Cerebellar nuclear complex (tissue), 1 donor: ENCODE data around the gene URM1.

ENCODE experiments used
- DNase-seq, 2 experiments: peaks; one replicate each; lab custom pipeline; 2025; lab: John Stamatoyannopoulos, UW

The URM1 gene

DNA sequence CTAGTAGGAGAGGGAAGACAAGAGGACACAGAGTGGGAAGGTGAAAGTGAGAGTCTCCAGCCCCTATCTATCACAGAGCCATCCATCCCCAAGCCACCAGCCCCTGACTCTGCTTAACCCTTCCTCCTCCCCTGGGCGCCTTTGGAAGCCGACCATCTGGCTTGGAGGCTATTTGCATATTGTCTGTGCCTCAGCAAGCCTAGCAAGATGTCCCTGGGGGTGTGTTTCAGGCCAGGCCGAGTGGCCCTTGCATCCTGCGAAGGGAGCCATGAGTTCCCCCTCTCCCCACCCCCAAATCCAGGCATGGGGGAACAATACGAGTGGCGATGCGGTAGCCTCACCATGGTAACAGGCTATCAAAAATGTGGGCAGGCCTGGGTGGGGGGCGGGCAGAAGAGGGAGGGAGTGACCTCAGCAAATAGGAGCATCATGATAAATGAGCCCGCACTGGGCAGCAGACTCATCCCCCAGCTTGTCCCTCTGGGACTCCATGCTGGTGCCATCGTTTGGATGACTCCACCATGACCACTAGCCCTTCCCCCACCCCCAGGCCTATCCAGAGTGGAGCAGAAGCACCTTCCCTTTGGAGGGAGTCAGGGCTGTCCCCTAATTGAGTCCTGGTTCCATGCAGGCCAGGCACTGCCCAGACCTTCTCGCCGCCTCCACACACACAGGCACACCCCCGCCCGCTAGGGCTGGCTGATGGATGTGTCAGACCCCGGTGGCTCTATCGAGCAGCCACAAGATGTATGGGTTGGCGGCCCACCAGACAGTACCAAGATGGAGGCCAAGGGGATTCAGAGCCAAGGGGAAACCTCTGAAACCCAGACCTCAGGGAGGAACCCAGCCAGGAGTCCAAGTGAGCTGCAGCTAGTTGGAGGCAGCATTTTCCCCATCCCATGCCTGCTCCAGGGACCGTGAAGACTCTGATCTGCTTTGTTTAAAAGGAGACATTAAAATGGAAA lies 14.6 kb downstream of the URM1 start:
- DNase-seq: no peak

DNA sequence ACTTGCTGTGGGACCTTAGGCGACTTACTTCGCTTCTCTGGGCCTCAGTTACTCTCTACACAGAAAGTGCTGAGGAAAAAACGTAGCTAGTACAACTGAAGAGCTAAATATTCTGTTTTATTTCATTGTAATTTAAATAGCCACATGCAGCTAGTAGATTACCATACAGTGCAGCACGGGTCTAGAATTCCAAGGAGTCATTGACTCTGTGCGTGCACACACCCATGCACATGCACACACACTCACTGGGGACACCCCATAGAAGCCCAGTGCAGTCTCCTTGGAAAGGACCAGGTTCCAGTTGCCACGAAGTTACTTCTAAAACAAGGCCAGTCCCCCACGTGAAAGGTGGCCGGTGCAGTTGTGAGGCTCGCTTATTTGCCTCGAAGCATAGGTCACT lies 17.0 kb downstream of the URM1 start:
- DNase-seq: no peak

DNA sequence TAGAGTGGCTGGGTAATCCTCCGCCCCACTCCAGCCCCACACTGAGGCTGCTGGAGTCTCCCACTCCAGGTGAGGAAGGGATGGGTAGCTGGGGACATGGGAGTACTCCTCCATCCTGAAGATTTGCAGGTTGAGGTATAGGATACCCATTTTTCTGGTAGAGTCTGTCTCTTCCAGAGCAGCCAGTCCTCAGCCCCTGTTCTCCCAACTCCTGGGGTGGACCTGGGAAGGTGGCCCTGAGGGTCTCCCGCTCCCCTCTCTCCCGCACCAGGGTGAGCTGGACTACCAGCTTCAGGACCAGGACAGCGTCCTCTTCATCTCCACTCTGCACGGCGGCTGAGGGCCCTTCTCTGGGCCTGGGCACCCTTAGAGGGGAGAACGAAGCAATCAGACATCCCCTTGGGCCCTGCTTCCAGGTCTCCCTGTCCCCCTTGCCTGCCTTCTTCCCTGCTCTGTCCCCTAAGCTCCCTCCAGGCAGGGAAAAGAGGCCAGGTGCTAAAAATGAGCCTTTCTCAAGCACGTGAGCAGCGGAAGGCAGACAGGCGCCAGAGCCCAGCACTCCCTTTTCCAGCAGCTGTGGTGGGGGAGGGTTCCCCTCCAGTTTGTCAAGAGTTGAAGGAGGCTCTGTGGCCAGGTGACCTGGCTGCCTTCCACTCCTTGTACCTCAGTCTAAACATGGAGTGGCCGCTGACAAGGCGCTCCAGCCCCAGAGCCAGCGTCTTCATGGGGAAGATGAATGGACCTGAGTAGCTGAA lies 18.4 kb downstream of the URM1 start:
- no peak for DNase-seq

DNA sequence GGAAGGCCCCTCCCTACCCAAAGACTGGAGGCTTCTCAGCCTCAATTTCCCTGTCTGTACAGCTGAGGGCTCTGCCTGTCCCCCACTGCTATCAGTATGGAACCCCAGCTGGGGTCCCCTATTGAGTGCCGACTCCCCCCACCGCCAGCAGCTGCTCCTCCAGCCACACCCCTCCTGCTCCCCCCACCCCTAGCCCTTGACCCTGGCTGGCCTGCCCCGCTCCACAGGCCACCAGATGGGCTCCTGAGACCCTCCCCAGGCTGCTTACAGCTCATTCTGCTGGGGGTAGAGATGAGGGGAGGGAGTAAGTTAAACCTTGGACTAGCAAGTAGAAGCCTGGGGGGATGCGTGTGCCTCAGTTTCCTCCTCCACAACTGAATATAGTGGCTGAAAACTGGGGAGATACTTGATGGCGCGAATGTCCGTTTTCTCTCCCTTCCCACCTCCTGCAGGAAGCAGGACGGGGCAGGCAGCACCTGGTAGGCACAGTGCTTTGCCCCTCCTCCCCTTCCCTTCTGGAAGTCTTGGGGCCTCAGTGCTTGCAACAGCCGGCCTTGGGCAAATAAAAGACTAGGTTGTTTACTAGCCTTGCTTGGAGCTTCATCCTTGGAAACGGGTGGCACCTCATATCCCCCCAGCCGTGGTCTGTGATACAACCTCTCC lies 19.1 kb downstream of the URM1 start:
- no peak for DNase-seq

DNA sequence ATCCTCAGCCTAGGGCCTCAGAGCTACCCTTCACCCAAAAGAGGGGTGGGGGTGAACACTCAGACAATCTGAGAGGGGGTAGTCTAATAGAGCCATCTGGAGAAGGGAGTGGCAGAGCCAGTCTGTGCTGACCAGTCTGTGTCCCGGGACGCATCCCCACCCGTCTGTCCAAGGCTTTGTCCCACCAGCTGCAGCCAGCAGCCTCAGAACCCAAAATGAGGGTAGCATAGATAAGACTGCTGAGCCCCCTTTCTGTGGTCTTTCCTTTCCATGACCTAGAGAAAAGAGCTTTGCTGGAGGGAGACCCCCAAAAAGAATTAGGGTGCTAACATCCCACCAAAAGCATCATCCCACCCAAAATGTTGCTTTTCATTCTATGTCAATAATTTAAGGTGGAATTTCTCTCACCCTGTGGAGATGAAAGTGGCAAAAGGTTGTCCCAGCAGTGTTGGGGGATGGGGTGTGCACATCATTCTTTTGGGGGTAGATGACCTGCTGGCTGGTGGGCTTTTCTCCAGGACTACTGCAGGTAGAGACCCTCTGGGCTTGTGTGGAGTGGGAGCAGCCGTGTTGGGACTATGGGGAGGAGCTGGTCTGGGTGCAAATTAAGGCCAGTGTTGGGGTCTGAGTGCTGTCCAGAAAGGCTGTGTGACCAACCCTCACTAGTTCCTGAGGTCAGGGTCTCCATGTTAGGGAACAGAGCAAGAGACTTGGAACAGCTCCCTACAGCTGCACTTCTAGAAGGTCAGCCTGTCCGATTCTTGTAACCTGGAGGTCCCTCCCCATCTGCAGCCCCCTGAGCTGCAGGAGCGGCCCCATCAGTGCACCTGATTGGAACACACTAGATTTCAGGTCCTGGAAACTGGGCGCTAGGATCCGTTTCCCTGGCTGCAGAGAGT lies 19.9 kb downstream of the URM1 start:
- DNase-seq: no peak

DNA sequence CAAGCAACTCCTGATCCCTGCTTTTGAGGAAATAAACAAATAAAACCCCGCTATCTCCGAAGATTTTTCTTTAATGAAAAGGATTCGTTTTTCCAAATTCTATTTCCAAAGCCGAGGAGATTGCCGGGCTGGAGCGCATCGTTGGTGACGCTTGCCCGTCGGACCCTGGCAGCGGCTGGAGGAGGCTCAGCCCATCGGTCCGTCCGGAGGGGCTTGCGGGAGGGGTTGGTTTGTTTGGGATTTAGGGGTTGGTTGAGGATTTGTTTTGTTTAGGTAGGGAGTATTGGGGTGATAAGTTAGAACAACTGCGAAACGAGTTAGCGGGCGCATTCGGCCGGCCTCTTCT lies 20.8 kb downstream of the URM1 start:
- no peak for DNase-seq

DNA sequence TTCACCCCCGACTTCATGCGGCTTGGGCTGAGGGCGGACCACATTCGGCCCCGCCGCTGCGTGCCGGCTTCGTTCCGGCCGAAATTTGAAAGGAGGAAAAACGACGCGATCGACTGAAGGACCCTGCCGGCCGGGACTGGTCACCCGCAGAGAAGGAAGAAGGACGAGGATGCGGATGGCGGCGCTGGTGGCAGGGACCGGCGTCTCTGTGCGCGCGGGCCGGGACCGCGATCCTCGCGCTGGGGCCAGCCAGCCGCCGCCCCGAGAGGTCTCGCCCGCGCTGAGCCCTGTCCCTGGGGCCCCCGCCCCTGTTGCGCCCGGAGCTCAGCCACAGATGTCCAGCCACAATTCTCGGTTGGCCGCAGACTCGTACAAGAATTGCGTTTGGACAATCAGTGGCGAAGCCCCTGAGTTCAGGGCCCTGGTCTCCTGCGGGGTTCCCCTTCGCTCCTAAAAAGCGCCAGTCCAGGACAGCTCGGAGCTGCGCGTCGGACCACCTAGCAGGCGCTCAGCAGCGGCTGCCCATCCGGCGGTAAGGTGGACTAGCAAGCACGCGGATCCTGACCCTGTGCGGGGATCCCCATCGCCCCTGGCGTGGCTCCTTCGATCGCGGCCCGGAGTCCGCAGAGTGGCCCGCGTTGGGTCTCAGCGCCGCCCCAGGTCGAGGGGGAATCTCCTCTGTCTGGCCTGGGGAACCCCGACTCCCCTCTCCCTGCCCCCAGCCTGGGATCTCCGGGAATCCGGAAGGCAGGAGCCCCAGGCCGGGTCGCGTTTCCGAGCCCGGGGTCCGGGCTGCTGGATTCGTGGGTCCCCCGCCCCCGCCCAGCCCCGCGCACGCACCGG lies 21.3 kb downstream of the URM1 start:
- DNase-seq: no peak

DNA sequence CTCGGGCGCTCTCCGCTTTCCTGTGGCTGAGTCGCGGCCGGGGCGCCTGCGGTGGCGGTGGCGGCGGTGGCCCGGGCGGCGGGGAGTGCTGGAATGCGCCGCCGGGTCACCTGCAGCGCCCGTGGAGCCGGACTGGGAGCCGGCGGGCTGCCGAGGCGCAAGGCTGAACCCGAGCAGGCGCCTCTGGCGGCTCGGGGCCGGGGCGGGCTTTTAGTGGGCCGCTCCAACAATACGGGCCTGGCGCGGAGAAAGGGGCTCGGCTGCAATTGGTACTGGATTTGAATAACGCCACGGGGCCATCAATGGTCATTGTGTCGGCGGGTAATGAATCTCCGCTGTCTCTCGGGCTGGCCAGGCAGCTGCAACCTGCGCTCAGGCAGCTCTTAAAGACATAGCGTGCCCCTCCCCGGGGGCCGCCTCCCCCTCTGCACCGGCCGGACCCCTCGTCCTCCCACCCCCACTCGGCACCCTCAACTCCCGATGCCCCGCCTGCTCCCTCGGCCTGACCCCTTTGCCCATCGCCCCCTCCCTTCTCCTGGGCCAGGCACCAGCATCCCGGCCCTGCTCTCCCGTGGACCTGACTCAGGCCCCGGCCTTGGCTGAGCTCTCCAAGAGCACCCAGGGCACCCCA lies 22.1 kb downstream of the URM1 start:
- DNase-seq: no peak

DNA sequence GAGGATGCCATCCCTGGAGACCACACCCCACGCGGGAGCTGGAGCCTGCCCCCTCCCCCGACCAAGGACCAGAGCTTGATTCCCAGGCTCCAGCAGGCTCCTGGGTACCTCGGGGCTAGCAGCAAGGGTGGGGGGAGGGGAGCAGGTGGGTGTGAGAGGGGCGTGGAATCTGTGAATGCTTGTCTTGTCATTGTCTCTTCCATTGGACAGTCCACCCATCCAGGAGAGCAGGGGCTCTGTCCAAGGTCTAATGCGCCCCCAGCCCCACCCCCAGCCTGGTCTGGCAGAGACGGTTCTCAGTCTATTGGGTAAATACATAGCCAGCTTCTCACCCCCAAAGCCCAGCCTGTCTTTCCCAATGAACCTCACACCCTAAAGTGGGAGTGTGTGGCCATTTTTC lies 22.8 kb downstream of the URM1 start:
- DNase-seq: no peak

DNA sequence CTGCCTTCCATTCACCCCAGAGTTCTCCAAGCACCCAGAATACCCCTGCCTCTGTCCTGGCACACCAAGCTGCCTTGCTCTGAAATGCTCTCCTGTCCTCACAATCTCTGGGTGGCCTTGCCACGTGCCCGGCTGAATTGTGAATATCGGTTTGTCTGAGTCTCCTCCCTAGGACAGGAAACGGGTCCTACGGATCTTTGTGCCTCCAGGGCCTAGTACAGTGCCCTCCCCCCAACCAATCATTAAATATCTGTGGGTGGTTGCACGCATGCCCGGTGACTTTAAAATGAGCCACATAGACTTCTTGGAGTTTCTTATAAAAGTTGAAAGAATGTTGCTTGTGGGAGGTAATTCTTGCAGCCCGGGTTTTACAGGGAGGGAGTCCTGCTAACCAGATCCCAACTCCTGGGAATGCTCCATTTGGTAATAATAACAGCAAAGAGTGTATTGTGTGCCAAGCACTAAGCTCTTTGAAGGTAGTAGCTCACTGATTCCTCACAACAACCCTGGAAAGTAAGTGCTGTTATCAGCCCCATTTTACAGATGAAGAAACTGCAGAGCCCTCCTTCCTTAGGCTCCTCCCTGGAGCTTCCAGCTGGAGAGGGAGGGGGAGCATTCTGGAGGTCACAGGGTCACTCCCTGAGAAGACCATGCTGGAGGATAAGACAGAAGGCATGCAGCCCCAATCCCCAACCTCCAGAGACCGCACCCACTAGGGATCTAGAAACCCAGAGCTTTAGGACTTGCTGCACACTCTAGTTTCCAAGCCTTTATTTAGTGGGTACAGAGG lies 23.4 kb downstream of the URM1 start:
- no peak for DNase-seq

DNA sequence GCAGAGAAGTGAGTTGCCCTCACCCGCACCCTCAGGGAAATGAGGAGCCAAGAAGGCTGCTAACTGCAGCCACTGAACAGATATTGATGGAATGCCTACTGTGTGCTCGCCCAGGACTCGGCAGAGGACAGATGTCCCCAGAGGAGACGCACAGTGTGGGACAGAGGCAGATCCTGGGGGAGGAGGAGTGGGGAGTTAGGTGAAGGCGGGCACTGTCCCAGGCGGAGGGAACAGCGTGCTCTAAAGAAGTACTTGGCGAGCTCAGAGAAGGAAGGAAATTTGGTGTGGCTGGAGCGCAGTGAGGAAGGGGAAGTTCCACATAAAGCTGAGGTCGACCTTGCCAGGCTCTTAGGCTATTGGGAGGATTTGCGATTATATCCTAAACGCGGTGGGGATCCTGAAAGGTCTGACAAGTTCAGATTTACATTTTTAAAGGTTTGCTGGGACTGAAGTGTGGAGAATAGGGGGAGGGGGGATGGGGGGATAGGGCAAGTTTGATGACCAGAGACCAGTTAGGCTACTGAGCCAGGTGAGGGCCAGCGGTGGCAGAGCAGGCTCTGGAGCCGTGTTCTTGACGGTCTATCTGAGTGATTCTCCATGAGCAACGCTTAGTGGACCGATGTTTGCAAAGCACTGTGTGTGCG lies 25.9 kb downstream of the URM1 start:
- no peak for DNase-seq

DNA sequence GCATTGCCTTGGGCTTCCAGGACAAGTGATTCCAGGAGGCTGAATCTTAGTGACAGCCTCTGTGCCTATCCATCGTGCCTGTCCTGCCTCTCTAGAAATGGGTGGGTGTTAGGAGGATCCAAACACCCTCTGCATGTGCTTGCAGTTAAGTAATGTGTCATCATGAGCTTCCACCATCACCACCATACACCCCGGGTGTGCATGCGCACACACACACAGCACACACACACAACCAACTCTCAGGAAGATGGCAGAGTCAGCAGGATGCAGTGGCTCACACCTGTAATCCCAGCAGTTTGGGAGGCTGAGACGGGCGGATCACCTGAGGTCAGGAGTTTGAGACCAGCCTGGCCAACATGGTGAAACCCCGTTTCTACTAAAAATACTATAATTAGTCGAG lies 26.7 kb downstream of the URM1 start:
- DNase-seq: no peak

DNA sequence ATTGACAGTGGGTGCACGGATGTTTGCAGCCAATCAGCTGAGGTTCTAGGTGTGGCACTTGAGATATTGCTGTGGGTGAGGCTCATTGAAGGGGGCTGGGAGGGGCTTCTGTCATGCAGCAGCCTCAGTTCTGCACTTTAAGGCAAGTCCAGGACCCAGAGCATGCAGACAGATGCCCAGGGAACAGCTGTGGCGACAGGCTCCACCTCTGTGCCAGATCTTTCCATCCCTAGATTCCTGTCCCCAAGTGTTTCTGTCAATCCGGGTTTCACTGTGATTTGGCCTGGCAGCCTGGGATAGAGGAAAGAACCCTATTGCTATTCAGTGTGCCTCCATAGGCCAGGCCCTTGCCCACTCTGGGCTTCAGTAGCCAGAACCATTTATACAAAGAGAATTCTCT lies 28.7 kb downstream of the URM1 start:
- no peak for DNase-seq

DNA sequence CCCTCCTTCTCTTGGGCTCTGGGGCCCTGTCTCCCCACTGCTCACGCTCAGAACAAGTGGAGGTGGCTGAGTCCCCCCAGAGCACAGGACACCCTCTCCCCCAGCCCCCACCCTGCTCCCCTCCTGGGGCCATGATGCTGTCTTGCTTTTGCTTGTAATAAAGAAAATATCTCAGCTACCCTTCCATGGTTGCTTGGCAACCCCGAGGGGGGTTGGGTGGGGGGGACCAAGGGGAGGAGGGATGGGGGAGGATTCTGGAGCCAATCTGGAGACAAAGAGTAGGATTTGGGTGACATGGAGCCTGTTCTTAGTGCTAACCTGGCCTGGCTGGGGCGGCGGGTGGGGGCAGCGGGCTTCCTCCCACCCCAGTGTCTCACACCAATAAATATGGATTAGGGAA lies 33.4 kb downstream of the URM1 start:
- no peak for DNase-seq

DNA sequence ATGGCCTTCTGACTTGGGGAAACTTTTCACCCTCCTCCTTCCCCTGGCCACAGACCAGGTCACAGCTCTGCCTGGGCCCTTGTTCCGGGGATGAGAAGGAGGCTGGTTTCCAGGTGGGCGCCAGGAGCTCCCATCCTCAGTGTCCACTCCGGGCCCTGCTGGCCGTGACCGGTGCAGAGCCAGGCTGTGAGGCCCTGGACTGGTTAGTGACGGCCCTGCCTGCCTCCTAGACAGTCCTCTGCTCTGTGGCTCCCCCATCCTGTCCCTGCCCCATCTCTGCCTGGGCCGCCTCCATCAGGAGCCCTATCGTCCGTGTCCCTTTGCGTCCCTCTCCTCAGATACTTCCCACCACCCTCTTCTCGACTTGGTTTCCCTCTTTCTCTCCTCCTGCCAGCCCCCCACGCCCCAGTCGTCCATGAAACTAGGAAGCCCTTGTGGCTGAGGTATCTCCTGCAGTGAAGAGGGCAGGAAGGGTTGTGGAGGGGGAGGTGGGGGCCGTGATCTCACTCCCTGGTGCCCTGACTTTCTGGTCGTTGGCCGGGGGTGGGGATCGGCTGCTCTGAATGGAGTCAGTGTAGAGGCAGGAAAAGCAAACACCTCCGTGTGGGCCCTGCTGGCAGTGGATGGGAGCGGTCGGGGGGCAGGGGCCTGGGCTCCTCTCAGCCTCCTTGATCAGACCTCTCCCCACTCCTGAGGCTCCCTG lies 34.1 kb downstream of the URM1 start:
- DNase-seq: no peak

DNA sequence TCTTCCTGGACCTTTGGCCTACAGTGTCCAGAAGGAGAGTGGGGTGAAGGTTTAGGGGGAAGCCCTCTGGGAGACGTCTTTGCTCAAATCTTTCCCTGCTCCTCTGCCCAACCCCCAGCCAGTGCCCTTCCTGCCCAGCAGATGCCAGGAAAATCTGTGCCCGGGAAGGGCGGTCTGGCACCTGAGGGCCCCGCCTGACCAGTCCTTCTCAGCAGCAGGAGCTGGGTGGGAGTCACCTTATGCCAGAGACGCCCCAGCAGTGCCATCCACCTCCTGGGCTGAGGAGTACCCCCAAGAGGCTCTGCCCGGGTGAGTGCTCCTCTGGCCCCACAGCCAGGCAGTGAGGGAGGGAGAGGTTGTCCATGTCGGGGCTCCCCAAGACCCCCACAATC lies 34.6 kb downstream of the URM1 start:
- no peak for DNase-seq

DNA sequence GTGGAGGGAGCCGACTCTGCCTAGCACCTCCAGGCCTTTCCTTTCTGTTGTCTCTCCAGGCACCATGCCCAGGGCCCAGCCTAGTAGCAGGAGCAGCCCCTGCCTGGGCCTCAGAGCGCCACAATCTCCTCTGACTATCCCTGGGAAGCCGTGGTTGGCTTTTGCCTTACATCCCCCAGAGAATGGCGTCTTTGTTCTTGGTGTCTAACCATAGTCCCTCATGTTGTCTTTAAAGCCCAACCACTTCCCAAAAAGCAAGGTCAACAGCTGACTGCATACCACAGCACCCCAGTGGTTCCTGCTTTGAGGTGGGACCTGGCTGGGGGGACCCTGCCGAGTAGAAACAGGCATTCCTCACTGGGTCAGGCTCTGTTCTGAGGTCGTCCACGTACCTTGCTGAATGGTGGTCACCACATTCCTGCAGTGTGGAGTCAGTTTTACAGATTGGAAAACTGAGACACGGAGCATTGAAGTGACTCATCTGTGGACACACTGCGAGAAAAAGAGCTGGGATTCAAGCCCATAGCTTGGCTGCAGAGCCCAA lies 35.7 kb downstream of the URM1 start:
- DNase-seq: no peak

DNA sequence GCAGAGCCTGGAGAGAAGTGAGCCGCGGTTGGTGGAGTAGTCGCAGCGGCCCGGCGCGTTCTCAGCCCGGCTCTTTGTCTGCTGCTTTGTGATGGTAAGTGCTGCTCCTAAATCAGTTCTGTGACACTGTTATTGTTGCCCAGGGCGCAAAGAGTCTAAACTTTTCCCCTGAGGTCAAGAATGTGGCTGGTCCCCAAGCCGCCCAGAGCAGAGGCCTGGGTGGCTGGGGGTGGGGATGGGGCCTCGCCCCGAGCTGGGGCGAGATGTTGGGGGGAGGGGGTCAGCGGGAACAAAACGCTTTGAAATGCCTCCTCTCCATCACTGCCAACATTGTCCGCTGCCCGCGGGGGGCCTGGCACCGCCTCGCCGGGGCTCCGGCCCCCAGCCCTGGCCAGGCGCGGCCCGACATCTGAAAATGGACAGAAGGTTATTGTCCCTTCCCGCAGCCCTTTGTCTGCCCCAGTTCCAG lies 37.8 kb downstream of the URM1 start:
- no peak for DNase-seq
